Measurements from ENCODE around the gene TSPAN1.

GRCh38 chr1:46169811-46170454, 5.0 kb upstream of the TSPAN1 start:
- TF ChIP-seq CTCF (IDR thresholded peaks at IDR 0.05) = no peak
- no peak for TF ChIP-seq SIN3A (IDR thresholded peaks at IDR 0.05; ENCODE audit: borderline replicate concordance, insufficient read depth, low read depth, low read length)
- TF ChIP-seq POLR2AphosphoS5 (IDR thresholded peaks at IDR 0.05; ENCODE audit: low read depth, low read length) = no peak
- no peak for TF ChIP-seq REST (IDR thresholded peaks at IDR 0.05; ENCODE audit: insufficient read depth in 1 of 2, low read depth in 2 of 2, low read length in 1 of 2)
- no peak for TF ChIP-seq TCF7L2 (IDR thresholded peaks at IDR 0.05; ENCODE audit: low read depth, low read length)
